Measurements from ENCODE around the gene DCDC2. TPM values are rescaled to one million over a fixed set of nuclear protein-coding genes. Genes with fewer than 3 reads are reported as not detected.
A peak's percentile ranks its signal among the peaks of the same experiment; 100 is the strongest.
"Not testable (repeated sequence)": the region's sequence is repeated elsewhere in the genome, so short reads cannot be mapped to it uniquely, and the experiment has no call there.

DCDC2 gene
- total RNA-seq, 1 experiment from 2014 or later, result 1.9 TPM

GRCh38 chr6:24384369-24385130 lies 26.7 kb upstream of the DCDC2 start:
- DNase-seq (ENCODE audit: low read depth, low spot score), result not testable (repeated sequence)

GRCh38 chr6:24382891-24383494 lies 25.1 kb upstream of the DCDC2 start:
- DNase-seq (ENCODE audit: low read depth, low spot score); in situ Hi-C loops (cut with HindIII; ENCODE audit: low pct_unique_long_range_greater_than_20kb, low sequenced_read_pairs): not testable (repeated sequence)

More at GRCh38 chr6:24384369-24385130, 26.7 kb upstream of the DCDC2 start:
- in situ Hi-C loops (cut with HindIII; ENCODE audit: low pct_unique_long_range_greater_than_20kb, low sequenced_read_pairs), result not testable (repeated sequence)

- in situ Hi-C loops (cut with HindIII; ENCODE audit: low pct_unique_long_range_greater_than_20kb, low sequenced_read_pairs), result no loop called here
- DNase-seq (ENCODE audit: low read depth, low spot score), result no peak
These were observed 24.3 kb upstream of the DCDC2 start for GRCh38 chr6:24382220-24382540.

- DNase-seq (ENCODE audit: low read depth, low spot score), result no peak
- in situ Hi-C loops (cut with HindIII; ENCODE audit: low pct_unique_long_range_greater_than_20kb, low sequenced_read_pairs), result no loop called here
These were observed 23.8 kb upstream of the DCDC2 start for GRCh38 chr6:24381476-24382219.

GRCh38 chr6:24378473-24379097 lies 20.7 kb upstream of the DCDC2 start:
- no peak for DNase-seq (ENCODE audit: low read depth, low spot score)
- in situ Hi-C loops (cut with HindIII; ENCODE audit: low pct_unique_long_range_greater_than_20kb, low sequenced_read_pairs), result no loop called here

GRCh38 chr6:24376871-24377270 lies 19.0 kb upstream of the DCDC2 start:
- in situ Hi-C loops (cut with HindIII; ENCODE audit: low pct_unique_long_range_greater_than_20kb, low sequenced_read_pairs), result no loop called here
- no peak for DNase-seq (ENCODE audit: low read depth, low spot score)

GRCh38 chr6:24374612-24375011 lies 16.8 kb upstream of the DCDC2 start:
- in situ Hi-C loops (cut with HindIII; ENCODE audit: low pct_unique_long_range_greater_than_20kb, low sequenced_read_pairs), result no loop called here
- DNase-seq (ENCODE audit: low read depth, low spot score), result no peak

- DNase-seq (ENCODE audit: low read depth, low spot score); in situ Hi-C loops (cut with HindIII; ENCODE audit: low pct_unique_long_range_greater_than_20kb, low sequenced_read_pairs): not testable (repeated sequence)
These were observed 7.3 kb upstream of the DCDC2 start for GRCh38 chr6:24365103-24365633.

- DNase-seq (ENCODE audit: low read depth, low spot score); in situ Hi-C loops (cut with HindIII; ENCODE audit: low pct_unique_long_range_greater_than_20kb, low sequenced_read_pairs): not testable (repeated sequence)
These were observed 4.5 kb upstream of the DCDC2 start for GRCh38 chr6:24362363-24362762.

GRCh38 chr6:24359640-24360454 lies 2.0 kb upstream of the DCDC2 start:
- DNase-seq (ENCODE audit: low read depth, low spot score), result peak; percentile 91
- in situ Hi-C loops (cut with HindIII; ENCODE audit: low pct_unique_long_range_greater_than_20kb, low sequenced_read_pairs), result no loop called here

- DNase-seq (ENCODE audit: low read depth, low spot score), result no peak
- in situ Hi-C loops (cut with HindIII; ENCODE audit: low pct_unique_long_range_greater_than_20kb, low sequenced_read_pairs), result no loop called here
These were observed 461 bp upstream of the DCDC2 start for GRCh38 chr6:24358219-24358821.

GRCh38 chr6:24356310-24356973 lies 1.4 kb downstream of the DCDC2 start:
- in situ Hi-C loops (cut with HindIII; ENCODE audit: low pct_unique_long_range_greater_than_20kb, low sequenced_read_pairs), result no loop called here
- DNase-seq (ENCODE audit: low read depth, low spot score), result no peak

GRCh38 chr6:24355393-24355792 lies 2.5 kb downstream of the DCDC2 start:
- in situ Hi-C loops (cut with HindIII; ENCODE audit: low pct_unique_long_range_greater_than_20kb, low sequenced_read_pairs), result no loop called here
- no peak for DNase-seq (ENCODE audit: low read depth, low spot score)

GRCh38 chr6:24353861-24354260 lies 4.0 kb downstream of the DCDC2 start:
- DNase-seq (ENCODE audit: low read depth, low spot score), result no peak
- in situ Hi-C loops (cut with HindIII; ENCODE audit: low pct_unique_long_range_greater_than_20kb, low sequenced_read_pairs), result no loop called here

- in situ Hi-C loops (cut with HindIII; ENCODE audit: low pct_unique_long_range_greater_than_20kb, low sequenced_read_pairs), result no loop called here
- DNase-seq (ENCODE audit: low read depth, low spot score), result no peak
These were observed 5.4 kb downstream of the DCDC2 start for GRCh38 chr6:24352434-24352833.

- no peak for DNase-seq (ENCODE audit: low read depth, low spot score)
- in situ Hi-C loops (cut with HindIII; ENCODE audit: low pct_unique_long_range_greater_than_20kb, low sequenced_read_pairs), result no loop called here
These were observed 12.9 kb downstream of the DCDC2 start for GRCh38 chr6:24344976-24345375.

Data from SK-MEL-5 (cell line).